Femur (tissue), 1 donor: ENCODE results near the gene VPS54.
A peak's percentile ranks its signal among the peaks of the same experiment; 100 is the strongest.
"Not testable (repeated sequence)": the region's sequence is repeated elsewhere in the genome, so short reads cannot be mapped to it uniquely, and the experiment has no call there.

Experiments
- DNase-seq: peaks from one replicate; pipeline ENCODE4 v3.0.0-alpha.2; 2017

The VPS54 gene

GRCh38 chr2:64023485-64024258 is 4.4 kb upstream of the VPS54 start:
- DNase-seq, result no peak

DNA sequence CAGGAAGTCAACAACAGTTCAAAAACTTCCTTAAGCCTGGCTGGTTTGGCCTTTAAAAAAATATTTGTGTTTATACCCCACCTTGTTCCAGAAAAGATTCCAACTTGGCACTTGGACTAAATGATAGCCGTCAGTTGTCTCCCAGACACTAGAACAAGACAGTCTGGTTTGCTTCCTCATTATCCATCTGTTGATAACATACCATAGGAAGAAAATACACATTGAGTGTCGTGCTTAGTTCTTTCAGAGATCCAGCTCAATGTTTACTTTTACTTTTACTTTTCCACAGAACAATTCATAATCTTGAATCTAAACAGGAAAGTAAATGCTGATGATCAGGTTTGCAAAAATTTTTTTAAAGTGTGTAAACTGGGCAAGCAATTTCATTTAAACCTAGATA is 2.4 kb upstream of the VPS54 start:
- no peak for DNase-seq

GRCh38 chr2:64019975-64020528 is 824 bp upstream of the VPS54 start:
- DNase-seq, result no peak

DNA sequence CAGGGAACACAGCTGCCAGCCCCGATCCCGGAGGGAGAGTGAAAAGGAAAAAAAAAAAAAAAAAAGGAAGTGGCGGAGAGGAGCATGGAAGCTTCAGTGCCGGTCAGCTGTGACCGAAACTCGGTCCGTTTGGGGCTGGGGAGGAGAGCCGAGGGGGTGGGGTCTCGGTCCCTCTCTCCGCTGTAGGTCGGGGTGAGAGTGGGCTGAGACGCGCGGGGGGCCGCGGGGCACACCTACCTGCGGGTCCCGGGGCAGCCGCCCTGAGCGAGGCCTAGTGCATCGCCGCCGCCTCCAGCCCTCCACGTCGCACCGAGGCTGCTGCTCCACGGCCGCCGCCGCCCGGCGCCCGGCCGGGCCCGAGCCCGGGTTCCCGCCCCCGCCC is 536 bp downstream of the VPS54 start:
- DNase-seq, result peak; percentile 68

- peak; percentile 44 for DNase-seq
Measured at GRCh38 chr2:64017811-64018700, 1.2 kb downstream of the VPS54 start.

- no peak for DNase-seq
Measured at GRCh38 chr2:64015898-64016297, 3.3 kb downstream of the VPS54 start.

DNA sequence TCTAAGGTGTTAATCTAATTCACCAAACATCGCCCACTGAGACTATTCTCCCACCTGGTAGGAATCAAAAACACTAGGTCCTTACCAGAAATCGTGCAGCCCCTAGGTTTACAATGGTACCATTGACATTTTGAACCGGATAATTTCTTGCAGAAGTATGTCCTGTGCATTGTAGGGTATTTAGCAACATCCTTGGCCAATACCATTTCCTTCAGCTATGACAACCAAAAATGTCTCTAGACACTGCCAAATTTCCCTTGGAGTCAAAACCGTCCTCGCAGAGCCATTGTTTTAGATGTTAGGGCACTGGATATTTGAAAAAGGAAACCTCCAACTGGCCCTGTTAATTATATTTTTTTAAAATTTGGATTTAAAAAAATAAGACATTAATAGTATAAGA is 3.8 kb downstream of the VPS54 start:
- no peak for DNase-seq

GRCh38 chr2:64014628-64015027 is 4.6 kb downstream of the VPS54 start:
- DNase-seq, result no peak

DNA sequence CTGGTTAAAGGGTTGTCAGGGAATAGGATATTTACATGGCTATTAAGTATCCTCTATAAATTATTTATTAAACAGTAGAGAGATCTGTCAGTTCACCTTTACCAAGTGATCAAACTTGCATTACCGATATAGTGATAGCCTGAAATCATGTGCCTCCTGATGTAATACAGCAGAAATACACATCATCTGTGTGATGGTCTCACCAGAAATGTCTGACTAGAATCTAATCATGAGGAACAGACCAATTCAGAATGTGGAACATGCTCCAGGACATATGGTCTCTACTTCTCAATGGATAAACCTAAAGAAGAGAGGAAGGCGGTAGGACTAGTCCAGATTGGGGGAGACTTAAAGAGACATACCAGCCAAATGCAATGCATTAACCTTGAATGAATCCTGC is 6.2 kb downstream of the VPS54 start:
- no peak for DNase-seq

DNA sequence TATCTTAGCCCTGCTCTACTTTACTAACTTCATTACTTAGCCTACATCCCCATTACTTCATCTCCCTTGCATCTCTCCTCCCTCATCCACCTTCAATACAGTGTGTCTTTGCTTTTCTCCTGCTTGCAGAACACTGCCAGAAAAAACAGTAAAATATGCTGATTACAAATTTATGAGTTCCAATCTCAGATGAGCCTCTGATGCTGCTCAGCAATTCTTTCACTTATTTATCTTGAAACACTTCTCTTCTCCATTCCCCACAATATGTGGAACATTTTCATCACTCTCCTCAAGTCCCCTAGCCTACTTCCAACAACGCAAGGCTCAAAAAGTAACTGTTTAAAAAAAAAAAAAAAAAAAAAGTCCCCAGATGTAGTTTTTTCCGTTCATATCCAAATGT is 7.1 kb downstream of the VPS54 start:
- DNase-seq, result no peak

- DNase-seq, result no peak
Measured at GRCh38 chr2:64008434-64009009, 10.7 kb downstream of the VPS54 start.

GRCh38 chr2:64007924-64008323 is 11.3 kb downstream of the VPS54 start:
- no peak for DNase-seq

GRCh38 chr2:64005707-64006356 is 13.4 kb downstream of the VPS54 start:
- DNase-seq, result no peak

- no peak for DNase-seq
Measured at GRCh38 chr2:64003239-64003638, 16.0 kb downstream of the VPS54 start.

DNA sequence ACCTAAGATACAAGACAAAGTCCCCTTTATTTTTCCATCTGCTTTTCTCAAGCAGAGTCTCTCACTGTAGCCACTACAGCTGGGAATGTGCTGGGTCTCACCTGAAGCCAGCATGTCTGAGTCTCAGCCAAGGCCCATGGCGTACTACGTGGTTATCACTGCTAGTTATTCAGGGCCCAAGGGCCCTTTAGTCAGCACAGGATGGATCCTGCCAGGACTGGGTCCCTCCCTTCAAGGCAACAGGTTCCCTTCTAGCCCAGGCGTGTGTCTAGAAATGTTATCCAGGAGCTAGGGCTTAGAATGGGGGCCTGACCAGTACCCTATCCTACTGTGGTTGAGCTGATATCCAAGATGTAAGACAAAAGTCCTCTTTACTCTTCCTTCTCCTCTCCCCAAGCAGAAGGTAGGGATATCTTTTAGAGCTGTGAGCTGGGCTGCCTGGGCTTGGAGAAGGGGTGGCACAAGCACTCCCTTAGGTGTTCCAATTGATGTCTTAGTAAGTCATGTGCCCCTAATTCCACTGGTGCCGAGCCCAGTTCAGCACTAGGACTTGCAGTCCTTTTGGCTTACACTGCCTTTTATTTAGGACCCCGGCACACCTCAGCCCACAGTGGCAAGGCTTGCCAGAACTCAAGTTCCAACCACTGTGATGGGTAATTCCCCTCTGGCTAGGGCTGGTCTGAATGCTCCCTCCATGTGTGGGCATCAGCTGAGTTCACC is 17.7 kb downstream of the VPS54 start:
- no peak for DNase-seq

DNA sequence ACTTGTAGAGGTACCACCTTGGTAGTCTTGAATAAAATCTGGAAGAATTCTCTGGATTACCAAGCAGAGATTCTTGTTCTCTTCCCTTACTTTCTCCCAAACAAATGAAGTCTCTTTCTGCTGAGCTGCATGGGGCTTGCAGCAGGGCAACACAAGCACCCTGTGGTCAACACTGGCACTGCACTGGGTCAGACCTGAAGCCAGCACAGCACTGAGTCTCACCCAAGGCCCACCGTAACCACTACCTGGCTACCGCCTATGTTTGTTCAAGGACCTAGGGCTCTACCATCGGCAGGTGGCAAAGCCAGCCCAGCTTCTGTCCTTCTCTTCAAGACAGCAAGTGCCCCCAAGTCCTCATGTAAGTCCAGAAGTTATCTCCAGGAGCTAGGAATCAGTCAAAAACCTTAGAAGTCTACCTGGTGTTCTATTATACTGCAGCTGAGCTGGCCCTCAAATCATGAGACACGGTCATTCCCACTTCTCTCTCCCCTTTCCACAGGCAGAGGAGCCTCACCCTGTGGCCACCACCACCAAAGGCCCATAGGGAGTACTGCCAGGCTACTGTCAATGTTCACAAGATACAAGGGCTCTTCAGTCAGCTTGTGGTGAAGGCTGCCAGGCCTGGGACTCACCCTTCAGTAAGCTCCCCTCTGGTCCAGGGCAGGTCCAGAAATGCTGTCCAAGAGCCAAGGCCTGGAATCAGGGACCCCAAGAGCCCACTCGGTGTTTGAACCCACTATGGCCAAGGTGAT is 18.4 kb downstream of the VPS54 start:
- no peak for DNase-seq

GRCh38 chr2:63999049-63999448 is 20.2 kb downstream of the VPS54 start:
- DNase-seq, result no peak

DNA sequence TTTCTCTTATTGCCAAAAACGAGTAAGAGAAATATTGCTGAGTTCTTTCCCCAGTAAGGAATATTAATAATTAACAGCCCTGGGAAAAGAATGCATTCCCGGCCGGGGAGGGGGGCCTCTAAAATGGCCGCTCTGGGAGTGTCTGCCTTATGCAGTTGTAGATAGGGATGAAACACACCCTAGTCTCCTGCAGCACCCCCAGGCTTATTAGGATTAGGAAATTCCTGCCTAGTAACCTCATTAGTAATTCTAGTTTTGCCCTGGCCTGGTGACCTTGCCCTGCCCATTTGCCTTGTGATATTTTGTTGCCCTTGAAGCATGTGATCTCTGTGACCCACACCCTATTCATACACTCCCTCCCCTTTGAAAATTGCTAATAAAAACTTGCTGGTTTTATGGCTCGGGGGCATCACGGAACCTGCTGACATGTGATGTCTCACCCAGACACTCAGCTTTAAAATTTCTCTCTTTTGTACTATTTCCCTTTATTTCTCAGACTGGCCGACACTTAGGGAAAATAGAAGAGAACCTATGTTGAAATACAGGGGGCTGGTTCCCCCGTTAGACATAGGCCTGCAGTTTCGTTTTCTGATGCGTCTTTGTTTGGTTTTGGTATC is 22.5 kb downstream of the VPS54 start:
- not testable (repeated sequence) for DNase-seq

GRCh38 chr2:63994329-63995070 is 24.7 kb downstream of the VPS54 start:
- DNase-seq, result not testable (repeated sequence)

DNA sequence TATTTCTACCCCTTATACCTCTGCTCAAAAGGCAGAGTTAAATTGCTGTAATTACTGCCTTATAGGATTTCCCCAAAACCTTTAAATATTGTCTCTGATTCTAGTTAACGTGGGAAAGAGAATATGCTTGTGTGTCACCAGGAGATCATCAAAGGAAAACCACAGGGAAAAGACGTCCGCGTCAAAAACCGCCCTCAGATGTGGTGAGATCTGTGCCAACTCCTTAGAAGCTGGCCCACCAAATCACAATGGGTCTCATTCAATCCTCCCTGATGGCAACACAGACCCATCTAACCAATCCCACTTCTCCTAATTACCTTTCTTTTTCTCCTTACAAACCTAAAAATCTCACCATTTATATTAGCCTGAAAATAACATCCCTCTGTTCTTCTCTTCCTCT is 25.4 kb downstream of the VPS54 start:
- DNase-seq, result no peak
